ENCODE results near the gene AMY2B. TPM values are rescaled to one million over a fixed set of nuclear protein-coding genes. Genes with fewer than 3 reads are reported as not detected.

AMY2B gene
- total and polyA plus RNA-seq, 2 of the 8 experiments (the other 6 are each of a cell fraction or from before 2014, with no cell fraction given) = 2.0 to 2.1 TPM

- no peak for TF ChIP-seq CHD7 (IDR thresholded peaks at IDR 0.05; ENCODE audit: insufficient replicate concordance, low read length)
- TF ChIP-seq PHF8 (conservative IDR thresholded peaks at IDR 0.05; ENCODE audit: low read depth, low read length) = no peak
- TF ChIP-seq ATF2 (IDR thresholded peaks at IDR 0.05; ENCODE audit: low read length) = no peak
- no peak for TF ChIP-seq JUND (IDR thresholded peaks at IDR 0.05; ENCODE audit: low read length)
- TF ChIP-seq CBX8 (IDR thresholded peaks at IDR 0.05; ENCODE audit: borderline replicate concordance, low read depth, low read length) = no peak
Measured at GRCh38 chr1:103527331-103527730, 44.1 kb upstream of the AMY2B start (continued).
